CD4-positive, alpha-beta T cell treated with Interleukin-17A for 1 hour (primary cell): ENCODE data around the gene SMPD3.
A peak's percentile ranks its signal among the peaks of the same experiment; 100 is the strongest.

Experiments used
- DNase-seq: peaks from one replicate; pipeline ENCODE4 v3.0.0-alpha.2; 2020

SMPD3 gene

DNA sequence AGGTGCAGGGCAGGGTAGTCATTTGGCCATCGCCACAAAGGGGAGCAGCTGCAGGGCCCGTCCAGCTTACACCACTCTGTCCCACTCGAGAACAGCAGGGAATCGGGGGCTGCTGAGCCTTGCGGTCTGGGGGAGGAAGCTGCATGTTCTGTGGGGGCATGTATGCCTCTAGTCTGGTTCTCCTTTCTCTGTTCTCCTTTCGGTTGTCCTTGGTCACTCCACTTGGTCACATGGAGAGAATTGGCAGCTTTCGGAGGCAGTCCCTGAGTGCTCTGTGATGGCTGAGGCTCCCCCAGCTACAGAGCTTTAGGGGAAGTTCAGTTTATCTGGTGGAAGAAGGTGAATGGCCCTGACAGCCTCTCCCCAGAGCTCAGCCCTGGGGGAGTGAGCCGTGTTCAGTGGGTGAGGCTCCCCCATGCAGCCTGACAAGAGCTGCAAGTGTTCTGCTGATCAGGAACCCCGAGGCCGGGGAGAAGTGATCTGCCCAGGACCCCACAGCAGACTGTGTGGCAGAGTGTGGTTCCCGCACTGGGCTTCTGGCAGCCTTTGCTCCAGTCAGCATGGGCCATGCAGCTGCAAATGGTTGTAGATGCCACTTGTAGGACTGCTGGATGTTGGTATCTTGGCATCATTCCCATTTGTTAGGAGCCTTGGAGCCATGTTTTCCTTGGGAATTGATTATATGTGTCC is 22.3 kb upstream of the SMPD3 start:
- peak; percentile 32 for DNase-seq

DNA sequence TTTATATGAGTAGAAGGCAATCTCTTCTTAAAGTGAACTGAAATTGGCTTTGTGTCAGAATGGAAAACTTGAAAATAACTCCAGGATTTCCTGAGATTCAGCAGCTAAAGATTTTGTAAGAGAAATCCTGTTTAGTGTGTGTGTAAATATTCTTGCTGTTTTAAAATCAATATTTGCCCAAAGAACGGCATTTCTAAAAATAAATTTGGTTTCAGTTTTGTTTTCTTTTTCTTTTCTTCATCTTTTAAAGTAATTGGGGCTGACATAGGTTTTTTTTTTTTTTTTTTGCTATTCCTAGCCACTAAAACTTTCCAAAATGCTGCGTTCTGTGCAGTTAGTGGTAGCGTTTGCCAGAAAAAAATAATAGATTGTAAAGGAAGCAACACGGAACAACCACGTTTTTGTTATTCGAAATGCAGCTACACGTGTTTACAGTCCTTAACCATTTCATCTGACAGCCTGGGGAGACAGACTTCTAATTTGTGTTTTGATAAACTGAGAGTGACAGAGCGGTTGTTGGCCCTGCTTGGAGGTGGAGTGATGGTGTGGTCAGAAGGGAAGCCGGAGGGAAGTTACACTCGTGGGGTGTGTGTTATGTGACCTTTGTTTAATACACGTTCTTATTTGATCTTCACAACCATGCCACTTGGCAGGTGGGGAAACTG is 21.6 kb upstream of the SMPD3 start:
- peak; percentile 5 for DNase-seq

DNA sequence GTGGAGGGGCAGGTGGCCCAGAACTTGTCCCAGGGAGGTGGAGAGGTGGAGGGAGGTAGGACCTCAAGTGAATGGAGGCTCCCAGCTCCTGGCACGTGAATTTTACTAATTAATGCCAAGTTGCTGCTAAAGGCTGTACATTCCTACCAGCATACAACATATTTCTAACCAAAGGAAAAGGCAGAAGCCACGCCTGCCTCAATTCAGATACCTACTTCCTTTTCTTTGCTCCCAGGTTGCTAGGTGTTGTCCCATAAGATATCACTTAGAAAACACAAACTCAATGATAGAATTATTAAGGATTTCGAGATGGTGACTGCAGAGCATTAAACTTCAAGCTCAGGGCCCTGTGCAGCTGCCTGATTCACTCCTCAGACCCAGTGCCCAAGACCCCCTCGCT is 20.5 kb upstream of the SMPD3 start:
- DNase-seq, result no peak

DNA sequence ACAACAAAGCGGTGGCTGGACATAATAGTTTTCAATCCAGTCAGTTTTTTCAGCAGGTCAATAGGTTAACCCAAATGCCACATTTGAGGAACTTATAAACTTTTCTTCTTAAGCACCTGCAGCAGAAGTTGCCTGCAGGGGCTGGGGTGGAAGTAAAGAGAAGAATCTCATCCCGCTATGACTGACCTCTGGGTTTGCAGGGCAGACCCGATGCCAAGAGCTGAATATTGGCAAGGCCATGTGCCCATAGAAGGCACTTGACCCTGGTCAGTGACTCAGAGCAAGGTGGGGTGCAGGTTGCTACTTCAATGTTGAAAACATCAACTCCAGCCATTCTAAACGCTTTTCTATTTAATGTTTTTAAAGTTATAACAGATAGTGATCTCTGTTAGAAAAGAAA is 17.9 kb upstream of the SMPD3 start:
- no peak for DNase-seq

DNA sequence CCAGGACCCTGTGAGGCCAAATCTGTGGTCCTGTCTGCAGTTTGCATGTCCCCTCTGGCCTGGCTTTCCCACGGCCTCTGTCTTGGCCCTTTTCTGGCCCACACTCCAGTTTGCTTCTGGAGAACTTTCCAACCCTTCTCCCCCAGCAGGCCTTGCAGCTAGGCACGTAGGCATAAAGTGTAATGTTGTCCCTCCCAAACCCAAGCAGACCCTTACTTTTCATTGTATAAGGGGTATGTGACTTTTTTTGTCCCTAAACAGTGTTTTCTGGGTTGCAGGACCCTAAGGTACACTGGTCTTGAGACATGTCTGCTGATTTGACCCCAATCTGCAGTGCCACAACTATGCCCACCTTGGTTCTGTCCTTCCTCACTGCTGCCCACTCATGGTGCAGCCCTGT is 15.6 kb upstream of the SMPD3 start:
- DNase-seq, result no peak

DNA sequence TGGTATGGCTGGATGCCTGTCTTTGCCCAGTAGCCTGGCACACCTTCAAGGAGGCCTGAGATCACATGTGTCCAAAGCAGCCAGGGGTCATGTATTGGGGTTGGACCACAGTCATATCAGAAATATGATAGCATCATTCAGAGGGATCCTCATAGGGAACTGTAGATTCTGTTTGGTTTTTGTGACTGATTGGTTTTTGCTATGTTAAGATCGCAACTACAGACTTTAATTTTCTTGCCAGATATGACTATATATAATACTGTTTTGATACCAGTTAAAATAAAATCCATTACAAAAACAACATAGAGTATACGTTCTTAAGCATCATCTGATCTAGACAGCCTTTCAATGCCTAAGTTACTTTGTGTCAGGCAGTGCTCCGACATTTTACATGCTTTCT is 11.8 kb upstream of the SMPD3 start:
- DNase-seq, result no peak

DNA sequence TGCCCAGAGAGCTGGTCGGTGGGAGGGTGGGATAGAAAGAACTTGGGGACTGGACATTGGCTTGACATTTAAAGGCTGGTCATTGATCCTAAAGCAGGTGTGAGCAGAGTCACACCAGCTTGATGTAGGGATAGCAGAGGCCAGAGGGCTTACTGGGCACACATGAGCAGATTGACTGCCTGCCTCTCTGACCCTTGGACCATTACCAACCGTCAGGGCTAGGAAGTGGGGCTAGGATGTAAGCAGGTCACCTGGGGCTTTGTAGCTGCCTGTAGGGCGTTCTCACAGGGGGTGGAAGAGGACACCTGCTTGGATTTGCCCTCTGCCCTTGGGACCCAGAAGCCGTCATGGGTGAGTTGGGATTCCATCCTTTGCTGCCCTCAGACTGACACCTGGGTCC is 11.1 kb upstream of the SMPD3 start:
- DNase-seq, result no peak

DNA sequence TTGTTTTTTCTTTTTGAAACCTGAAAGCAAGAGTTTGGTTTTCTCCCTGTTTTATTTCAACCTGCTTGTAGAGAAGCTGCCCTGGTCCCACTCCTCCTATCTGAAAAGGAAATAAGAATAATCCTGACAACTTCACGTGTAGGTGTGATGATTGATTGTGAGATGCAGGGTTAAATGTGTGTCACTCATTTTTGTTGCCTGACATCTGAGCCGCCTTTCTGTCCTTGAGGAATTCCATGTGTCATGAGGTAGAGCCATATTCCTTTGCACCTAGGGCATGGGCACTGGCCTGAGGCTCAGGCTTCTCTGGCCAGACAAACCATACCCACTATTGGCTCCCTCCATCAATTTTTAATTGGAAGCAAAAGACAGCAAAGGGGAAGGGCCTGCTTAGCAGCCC is 10.2 kb upstream of the SMPD3 start:
- DNase-seq, result no peak

DNA sequence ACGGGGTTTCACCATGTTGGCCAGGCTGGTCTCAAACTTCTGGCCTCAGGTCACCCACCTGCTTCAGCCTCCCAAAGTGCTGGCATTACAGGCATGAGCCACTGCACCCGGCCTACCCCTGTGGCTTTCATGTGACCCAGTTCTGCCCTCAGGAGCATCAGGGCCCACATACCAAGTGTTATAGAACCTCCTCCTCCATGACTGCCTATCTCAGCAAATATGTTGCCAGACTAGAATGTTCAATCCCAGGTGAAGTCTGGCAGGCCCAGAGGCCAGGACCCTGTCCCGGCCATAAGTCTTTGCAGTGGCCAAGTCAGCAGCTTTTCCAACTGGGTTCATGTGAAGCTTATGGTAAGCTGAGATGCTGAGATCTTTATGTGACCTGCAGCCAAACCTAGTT is 9.8 kb upstream of the SMPD3 start:
- no peak for DNase-seq

DNA sequence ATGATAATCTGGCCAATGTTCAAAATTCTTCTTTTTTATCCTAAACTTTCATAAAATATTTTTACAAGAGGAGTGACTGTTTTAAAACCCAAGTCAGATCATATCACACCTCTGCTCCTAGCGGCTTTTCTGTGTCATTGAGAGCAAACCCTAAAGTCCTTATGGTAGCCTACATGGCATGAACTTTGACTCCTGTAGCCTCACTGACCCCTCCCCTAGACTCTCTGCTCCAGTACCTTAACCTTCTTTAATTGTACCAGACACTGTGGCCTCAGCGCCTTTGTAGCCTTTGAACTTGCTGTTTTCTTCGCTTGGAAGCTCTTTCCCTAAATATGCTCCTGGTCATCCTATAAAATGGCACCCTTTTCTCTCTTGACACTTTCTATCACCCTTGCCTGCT is 7.3 kb upstream of the SMPD3 start:
- no peak for DNase-seq

DNA sequence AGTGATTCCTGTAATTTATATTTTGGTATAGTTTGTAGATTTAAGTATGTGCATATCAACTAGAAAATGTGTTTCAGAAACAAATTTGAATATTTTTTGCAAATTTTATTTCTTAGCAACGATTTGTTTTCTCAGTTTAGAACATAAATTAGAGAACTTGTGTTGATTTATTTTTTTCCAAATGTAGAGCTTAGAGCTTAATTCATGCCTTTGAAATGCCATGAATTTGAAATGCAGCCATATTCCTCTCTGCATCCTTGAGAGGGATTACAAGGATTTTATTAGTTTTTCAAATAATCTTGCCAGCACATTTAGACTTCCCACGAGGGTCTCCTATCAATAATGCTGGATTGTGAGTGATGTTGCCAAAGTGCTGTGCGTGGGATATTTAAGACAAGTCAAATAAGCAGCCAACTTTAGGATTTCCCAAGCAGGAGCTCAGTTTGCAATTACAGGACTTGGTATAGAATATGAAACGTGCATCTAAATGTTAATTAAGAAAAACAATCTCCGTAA is 6.7 kb upstream of the SMPD3 start:
- no peak for DNase-seq

DNA sequence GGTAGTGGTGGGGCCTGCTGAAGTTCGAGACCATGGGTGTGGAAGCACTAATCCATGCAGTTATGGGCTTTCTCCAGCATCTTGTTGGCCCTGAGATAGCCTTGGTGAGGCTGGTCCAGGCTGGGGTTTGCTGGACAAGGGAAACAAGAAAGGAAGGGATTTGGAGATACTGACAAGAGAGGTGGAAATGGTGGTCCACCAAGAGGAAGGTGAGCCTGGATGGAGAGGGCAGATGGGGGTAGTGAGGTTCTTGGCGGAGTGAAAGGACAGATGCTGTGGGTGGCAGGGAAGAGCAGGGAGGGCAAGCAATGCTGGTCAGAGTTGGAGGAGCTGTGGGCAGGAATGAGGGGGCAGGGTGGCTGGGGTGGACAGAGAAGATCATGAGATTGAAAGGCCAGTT is 5.5 kb upstream of the SMPD3 start:
- no peak for DNase-seq

DNA sequence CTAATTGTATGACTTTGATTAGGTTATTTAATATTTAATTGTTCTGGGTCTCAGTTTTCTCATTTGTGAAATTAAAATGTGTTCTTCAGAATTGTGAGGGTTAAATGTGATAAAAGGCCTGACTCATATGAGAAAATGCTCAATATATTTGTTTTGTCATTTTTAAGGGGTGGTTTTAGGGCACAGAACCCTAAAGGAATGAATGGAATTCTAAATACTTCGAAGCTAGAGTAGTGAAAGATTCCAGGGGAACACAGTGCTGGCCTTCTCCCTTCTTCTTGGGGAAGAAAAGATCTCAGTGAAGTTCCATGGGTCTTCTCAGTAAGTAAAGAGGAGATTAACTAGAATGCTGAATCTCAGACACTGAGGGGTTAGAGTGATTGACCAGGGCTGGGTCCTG is 3.9 kb upstream of the SMPD3 start:
- no peak for DNase-seq

DNA sequence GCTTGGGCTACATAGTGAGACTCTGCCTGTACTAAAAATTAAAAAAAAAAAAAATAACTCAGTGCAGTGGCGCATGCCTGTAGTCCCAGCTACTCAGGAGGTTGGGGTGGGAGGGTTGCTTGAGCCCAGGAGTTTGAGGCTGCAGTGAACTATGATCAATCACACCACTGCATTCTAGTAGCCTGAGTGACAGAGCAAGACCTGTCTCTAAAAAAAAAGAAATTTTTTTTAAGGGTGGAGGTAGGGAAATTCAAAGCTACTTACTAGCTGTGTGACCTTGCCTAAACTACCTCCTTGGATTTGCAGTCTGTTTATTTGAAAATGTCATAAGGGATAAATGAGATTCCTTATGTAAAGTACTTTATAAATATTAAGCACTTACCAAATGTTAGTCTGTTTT is 3.4 kb upstream of the SMPD3 start:
- no peak for DNase-seq

DNA sequence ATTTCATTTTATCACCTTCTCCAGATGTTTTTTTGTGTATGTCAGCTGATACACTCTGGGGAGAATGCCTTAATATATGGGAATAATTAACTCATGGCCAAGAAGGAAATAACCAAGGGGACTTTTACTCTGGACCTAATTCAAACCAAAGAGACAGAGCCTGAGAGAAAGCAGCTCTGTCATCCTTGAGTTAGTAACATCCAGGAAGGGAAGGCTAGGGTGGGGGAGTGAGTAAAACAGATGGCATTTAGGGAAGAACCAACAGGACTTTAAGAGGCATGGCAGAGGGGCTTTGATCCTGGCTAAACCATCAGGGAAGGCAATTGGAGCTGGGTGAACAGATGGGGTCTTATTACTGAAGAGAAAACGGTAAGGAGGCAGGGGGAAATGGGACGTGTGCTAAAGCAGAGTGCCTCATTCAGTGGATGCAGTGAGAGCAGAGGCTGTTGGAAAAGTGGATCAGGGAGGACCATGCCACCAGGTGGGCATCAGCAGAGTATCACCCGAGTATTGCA is 2.5 kb upstream of the SMPD3 start:
- no peak for DNase-seq

DNA sequence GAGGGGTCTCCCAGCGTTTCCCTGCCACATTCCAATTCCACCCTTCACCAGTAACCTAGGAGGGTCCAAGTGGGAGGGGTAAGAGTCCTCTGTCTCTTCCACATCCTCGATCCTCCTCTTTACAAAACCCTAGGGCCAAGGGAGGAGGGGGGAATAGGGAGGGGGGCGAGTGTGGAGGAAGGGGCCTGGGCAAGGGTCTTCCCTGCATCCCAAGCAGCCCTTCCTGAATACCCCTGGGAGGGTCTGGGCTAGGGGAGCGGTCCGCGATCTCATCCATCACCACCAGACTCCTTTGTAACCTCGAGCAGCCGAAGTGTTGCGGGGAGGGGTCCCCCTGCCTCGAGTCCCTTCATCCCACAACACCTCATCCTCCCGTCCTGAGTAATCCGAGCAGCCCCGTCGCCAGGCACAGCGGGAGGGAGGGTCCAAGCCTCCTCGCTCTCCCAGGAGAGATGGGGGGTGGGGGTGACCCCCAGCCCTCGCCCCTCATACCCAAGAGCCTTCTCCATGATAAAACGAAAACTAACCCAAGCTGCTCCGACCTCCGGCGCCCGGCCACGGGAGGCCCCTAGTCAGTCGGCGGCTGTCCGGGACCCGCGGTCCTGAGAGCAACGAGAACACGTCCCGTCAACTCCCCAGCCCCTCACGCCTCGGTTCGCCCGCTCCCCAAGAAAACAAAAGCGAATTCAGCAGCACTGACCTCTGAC is 502 bp downstream of the SMPD3 start:
- DNase-seq, result no peak

DNA sequence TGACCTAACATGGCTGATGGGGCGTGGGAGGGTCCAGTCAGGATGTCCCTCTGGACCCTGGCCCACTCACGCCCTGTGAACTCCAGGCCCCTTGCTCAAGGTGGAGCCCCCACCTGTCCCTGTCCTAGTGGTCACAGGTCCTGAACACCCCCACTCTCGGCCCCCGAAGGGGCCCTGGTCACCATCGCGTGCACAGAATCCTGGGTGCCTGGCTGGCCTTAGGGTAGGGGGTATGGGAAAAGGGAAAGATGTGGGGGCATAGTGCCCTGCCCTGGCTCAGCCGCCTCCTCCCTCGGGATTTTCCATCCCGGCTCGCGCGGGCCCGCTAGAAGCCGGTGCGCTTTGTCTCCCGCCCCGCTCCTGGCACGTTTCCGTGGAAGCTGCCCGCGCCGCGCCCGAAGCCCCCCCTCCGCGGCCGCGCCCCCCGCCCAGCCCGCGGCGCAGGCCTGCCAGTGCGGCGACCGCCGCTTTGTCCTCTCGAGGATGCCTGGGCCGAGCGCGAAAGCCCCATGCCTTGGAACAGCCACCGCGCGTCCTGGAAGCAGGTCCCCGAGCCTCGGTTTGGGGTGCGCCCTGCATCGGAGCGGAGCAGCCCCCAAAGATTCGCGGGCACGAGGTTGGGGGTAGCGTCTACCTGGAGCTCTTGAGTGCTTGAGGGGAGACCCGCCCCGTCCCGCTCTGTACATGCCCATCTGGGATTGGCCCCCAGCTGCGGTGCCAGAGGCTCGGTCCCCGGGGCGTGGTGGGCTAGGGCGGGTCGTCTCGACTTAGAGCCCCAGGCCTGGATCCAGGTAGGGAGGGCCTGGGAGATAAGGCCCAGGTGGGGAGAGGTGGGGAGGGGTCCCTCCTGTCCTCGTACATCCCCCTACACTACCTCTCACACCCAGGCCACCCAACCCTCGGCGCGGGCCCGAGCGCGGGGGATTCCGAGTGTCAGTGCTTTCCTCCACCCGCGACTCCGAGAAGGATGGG is 1.3 kb downstream of the SMPD3 start:
- DNase-seq, result no peak

DNA sequence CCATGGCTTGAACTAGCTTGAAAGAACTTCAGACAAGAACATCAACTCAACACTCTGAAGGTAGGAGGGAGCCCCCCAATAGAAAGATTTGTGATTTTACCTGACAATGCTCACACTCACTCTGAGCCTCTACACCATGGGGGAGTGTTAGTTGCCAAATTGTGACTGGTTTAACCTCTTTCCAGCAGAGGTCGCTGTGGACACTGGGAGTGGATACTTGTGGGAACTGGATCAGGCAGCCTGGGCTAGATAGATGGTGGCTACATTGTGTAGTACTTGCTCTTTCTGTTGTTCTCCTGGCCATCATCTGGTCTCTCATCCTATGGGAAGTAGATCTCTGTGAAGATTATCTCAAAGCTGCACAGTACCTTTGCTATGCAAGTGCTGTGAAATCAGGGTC is 2.9 kb downstream of the SMPD3 start:
- DNase-seq, result peak; percentile 45

DNA sequence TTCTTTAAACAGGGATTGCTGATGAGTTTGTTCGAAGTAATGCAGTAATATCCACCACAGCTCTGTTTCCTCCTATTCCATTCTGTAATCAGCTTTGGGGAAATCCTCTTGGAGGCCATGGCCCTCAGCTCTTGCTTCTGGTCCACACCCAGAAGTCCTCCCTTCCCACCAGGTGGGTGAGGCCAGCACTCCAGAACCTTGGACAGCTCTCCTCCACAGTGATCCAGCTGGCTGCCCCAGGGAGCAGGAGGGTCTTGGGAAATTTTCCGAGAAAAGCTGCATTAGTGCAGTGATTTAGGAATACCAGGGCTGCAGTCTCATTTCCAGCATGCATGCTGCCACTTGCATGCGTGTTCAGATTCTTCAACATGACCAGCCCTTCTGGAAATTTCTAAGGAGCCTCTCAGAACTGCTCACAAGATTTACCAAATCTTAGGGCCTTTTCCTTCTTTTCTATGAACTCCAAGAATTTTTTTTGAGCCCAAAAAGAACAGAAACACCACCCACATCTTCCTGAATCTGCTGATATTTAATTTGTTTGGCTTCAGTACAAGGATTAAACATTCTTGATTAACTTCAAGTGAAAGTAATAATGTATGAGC is 4.2 kb downstream of the SMPD3 start:
- peak; percentile 20 for DNase-seq

DNA sequence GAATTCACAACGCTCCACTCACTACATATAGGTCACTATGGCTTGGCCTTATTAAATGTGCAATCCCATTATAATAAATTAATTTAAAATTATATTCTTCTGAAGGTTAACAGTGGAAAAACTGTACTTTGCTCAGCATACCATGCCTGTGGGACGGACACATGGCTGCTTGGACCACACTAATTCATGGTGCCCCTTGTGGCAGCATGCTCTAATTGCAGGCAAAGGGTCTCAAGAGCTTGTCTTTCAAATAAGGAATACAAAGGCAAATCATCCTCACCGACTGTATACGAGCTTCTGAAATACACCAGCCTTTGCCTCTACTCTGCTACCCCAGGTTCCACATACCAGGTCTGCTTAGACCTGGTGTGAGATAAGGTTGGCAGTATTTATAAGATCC is 11.7 kb downstream of the SMPD3 start:
- DNase-seq, result no peak

DNA sequence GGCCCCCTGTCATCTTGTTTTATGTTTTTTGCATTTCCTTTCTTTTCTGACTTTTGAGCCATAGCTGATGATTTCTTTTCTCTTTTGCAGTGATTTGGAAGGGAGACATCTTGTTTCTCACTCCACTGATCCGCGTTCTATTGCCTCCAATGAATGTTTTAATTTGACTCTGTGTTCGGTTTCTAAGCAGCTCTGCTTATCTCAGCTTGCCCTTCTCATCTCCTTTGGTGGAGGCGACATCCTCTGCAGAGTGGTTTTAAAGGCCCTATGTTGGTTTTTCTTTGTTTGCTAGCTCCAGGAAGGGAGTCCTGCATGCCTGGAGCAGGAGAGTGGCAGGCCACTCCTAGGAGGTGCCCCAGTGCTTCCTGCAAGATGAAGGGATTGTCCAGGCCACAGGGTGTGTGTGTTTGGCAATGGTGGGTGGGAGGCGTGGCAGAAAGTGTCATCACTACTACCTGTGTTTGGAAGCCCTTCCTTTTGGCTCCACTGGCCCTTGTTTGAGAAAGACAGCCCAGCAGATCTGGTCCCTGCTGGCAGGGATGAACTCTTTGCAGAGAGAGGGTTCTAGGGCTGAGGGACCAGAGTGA is 13.6 kb downstream of the SMPD3 start:
- no peak for DNase-seq

DNA sequence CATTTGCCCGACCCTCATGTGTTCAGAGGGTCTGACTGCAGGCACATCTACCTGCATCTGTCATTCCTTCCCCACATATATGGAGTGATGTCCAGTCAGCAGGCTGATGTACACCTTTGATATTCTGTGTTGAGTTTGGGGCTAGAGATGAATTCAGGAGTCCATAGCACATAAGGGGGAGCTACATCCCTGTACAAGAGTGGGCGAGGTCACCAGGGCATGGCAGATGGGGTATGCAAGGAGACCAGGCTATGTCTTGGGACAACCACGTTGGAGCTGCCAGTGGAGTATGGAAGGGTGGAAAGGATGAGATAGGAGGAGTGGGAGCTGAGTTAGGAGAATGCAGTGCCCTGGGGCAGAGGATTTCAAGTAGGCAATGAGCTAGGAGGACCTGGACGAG is 15.0 kb downstream of the SMPD3 start:
- DNase-seq, result no peak
